ENCODE results near the gene NFE2L3. TPM values are rescaled to one million over a fixed set of nuclear protein-coding genes. Genes with fewer than 3 reads are reported as not detected.

Gene NFE2L3
- total RNA-seq, 1 donor from 2014 or later, result 5.2 TPM

DNA sequence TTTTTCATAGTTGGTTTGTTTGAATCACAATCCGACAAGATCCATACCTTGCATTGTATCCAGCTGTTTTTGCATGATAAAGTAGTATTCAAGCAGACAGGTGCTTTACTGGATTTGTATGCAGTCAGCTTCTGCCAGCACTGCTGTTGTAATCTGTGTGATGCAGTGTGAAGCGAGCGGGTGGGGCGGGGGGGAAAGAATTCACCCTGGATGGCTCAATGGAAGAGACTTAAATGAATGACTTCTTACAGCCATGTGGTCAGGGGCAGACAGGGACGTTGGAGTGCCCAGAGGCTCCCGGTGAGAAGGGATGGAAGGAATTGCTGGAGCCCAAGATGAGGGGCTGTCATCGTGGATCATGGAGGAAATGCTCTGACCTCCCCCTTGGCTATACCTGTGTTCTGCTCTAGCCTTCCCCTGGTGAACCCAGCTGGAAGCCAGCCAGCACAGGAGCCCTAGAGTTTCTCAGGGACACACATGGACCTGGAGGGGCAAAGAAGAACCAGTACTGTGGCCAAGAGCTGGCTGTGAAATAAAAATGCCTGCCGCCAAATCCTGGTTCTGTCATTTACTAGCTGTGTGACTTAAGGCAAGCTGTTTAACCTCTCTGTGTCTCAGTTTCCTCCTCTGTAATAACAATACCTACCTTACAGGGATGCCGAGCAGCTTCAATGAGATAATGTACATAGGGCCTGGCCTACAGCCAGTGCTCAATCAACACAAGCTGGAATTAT, 14.1 kb downstream of the NFE2L3 start:
- no peaks in the 10 kb centered on the region for H3K36me3 ChIP-seq
- TF ChIP-seq POLR2AphosphoS5 (IDR thresholded peaks at IDR 0.05; ENCODE audit: insufficient read depth in 1 of 2, low read depth in 1 of 2) (no peak), POLR2A (IDR thresholded peaks at IDR 0.05) (no peak)
- TF ChIP-seq, protein P1, sequence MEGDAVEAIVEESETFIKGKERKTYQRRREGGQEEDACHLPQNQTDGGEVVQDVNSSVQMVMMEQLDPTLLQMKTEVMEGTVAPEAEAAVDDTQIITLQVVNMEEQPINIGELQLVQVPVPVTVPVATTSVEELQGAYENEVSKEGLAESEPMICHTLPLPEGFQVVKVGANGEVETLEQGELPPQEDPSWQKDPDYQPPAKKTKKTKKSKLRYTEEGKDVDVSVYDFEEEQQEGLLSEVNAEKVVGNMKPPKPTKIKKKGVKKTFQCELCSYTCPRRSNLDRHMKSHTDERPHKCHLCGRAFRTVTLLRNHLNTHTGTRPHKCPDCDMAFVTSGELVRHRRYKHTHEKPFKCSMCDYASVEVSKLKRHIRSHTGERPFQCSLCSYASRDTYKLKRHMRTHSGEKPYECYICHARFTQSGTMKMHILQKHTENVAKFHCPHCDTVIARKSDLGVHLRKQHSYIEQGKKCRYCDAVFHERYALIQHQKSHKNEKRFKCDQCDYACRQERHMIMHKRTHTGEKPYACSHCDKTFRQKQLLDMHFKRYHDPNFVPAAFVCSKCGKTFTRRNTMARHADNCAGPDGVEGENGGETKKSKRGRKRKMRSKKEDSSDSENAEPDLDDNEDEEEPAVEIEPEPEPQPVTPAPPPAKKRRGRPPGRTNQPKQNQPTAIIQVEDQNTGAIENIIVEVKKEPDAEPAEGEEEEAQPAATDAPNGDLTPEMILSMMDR (IDR thresholded peaks at IDR 0.05), result no peak
- H3K27me3 ChIP-seq, result no peaks in the 10 kb centered on the region
- H3K27ac ChIP-seq, result no peak overlapping the region
- H3K4me3 ChIP-seq, result no peak overlapping the region
- intact Hi-C loops (cut with DNase I), result no loop called here
- H3K4me1 ChIP-seq, result no peaks in the 10 kb centered on the region
- no peak for DNase-seq (ENCODE audit: extremely low spot score in 2 of 2)
- H3K9me3 ChIP-seq, result no peaks in the 10 kb centered on the region

DNA sequence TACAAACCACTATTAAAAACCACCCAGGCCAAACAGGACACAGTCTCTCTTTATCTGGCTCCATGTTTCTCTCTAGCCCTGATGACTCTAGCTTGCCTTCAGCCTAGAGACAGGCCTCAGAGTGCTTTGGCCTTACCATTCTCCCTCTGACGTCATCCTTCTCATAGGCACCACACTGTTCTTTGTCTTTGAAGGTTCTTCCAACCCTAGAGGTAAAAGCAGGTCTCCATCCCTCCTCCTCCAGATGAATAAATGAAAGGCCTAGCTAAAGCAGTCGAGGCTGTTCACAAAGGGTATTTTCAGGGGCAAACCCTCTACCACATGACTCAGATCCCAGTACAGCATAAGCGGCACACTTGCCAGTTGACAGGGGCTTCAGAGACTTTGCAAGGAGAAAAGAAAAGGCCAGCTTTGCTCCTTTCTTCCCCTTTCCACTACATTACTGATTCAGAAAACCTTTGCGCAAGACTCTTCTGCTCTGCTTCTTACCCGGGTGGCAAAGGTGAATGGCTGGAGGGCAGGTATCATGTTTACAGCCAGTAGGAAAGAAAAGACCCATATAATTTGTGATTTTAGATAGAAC, 14.8 kb downstream of the NFE2L3 start:
- intact Hi-C loops (cut with DNase I), result no loop called here
- DNase-seq (ENCODE audit: extremely low spot score in 2 of 2), result no peak
- TF ChIP-seq, protein P1 (IDR thresholded peaks at IDR 0.05), result no peak
- TF ChIP-seq POLR2A (IDR thresholded peaks at IDR 0.05), result no peak
- TF ChIP-seq POLR2AphosphoS5 (IDR thresholded peaks at IDR 0.05; ENCODE audit: insufficient read depth in 1 of 2, low read depth in 1 of 2), result no peak
- no peak overlapping the region for H3K27ac ChIP-seq
- no peaks in the 10 kb centered on the region for H3K36me3 ChIP-seq
- H3K27me3 ChIP-seq, result no peaks in the 10 kb centered on the region
- no peaks in the 10 kb centered on the region for H3K9me3 ChIP-seq
- H3K4me3 ChIP-seq, result no peak overlapping the region
- no peaks in the 10 kb centered on the region for H3K4me1 ChIP-seq

DNA sequence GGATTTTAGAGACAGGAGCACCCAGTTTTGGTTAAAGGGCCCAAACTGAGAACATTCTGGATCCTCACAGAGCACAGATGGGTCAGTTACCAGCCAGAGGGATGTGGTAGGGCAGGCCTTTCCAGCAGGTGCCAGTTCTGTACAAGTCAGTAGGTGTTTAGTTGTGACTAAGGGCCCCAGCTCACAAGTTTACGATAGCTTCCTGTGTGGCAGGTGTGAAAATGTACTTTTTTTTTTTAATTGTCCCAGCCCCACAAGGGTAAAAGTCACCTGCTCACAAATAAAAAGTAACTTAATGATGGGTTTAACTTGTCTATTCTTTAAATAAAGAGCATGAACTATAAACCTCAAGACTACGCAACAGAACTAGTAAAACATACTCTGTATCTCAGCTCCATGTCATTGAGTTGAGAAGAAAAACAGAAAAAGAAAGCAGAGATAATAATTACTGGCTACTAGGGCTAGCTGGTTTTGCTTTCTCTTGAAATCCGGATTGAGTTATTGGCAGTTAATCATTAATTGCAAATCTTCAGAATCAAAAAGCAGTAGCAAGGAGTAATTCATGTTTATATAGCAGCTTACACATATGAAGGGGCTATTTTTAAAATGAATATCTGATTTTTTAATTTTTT, 15.4 kb downstream of the NFE2L3 start:
- H3K9me3 ChIP-seq, result no peaks in the 10 kb centered on the region
- intact Hi-C loops (cut with DNase I), result no loop called here
- no peak overlapping the region for H3K4me3 ChIP-seq
- H3K27me3 ChIP-seq, result no peaks in the 10 kb centered on the region
- DNase-seq (ENCODE audit: extremely low spot score in 2 of 2), result no peak
- no peaks in the 10 kb centered on the region for H3K36me3 ChIP-seq
- no peak overlapping the region for H3K27ac ChIP-seq
- TF ChIP-seq, protein P1 (IDR thresholded peaks at IDR 0.05), result no peak
- TF ChIP-seq POLR2AphosphoS5 (IDR thresholded peaks at IDR 0.05; ENCODE audit: insufficient read depth in 1 of 2, low read depth in 1 of 2) (no peak), POLR2A (IDR thresholded peaks at IDR 0.05) (no peak)
- H3K4me1 ChIP-seq, result no peaks in the 10 kb centered on the region

DNA sequence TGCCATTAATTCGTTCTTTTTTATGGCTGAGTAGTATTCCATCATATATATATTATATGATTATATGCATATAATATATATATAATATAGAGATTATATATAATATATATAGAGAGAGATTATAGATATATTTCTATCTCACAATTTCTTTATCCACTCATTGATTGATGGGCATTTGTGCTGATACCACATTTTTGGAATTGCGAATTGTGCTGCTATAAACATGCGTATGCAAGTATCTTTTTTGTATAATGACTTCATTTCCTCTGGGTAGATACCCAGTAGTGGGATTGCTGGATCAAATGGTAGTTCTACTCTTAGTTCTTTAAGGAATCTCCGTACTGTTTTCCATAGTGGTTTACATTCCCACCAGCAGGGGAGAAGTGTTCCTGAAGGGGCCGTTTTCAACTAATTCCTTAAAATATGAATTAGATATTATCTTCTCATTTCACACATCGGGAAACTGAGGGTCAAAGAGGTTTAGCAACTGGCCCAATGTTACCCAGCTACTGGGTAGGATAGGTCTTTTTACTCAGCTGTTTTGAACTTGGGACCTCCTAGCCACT, 16.5 kb downstream of the NFE2L3 start:
- TF ChIP-seq POLR2A (IDR thresholded peaks at IDR 0.05), result no peak
- TF ChIP-seq, protein P1 (IDR thresholded peaks at IDR 0.05), result no peak
- no peak for TF ChIP-seq POLR2AphosphoS5 (IDR thresholded peaks at IDR 0.05; ENCODE audit: insufficient read depth in 1 of 2, low read depth in 1 of 2)
- Histone ChIP-seq H3K9me3 (no peaks in the 10 kb centered on the region), H3K4me3 (no peak overlapping the region), H3K27me3 (no peaks in the 10 kb centered on the region), H3K36me3 (no peaks in the 10 kb centered on the region), H3K4me1 (no peaks in the 10 kb centered on the region), H3K27ac (no peak overlapping the region)
- intact Hi-C loops (cut with DNase I), result no loop called here
- no peak for DNase-seq (ENCODE audit: extremely low spot score in 2 of 2)
